DMS153 treated with DMSO at 0.1 percent for 48 hours (cell line): Measurements from ENCODE around the gene ZNF638.

Source experiments
- DNase-seq: peaks from one replicate; lab custom pipeline; 2025; ENCODE audit not compliant: unreplicated experiment; lab: John Stamatoyannopoulos, UW

The ZNF638 gene

DNA sequence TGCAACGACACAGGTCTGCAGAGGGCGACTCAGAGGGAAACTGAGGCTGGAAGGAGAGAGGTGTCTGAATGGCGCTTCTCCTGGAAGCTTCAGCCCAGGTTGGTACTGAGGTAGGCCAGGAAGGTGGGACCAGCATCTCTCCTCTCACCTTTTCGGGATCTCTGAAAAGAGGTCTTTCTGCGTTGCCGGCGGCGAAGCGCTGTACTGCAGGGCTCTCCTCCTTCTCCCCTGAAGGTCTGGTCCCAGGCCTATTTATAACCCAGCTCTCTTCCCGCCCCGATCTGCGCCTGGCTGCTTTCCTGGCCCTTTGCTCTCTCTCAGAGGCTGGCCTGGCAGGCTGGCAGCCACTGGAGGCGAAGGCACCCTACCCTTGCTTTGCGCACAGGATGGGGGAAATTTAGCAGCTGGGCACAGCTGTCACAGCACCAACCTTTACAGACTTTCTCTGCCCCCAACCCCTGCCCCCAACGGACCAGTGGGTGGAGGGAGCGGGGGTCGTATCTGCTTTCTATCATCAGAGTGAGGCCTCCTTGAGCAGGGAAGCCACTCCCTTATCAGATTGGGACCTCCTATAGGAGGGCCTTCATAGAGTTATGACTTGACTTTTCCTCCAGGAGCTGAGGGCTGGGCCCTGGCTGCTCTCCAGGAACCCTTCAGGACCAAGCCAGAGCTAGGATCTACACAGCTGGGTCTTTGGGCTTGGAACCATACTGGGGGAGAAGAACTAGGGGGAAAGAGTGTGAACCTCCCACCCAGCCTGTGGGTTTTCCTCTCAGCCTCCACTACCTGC is 122.8 kb downstream of the ZNF638 start:
- DNase-seq = no peak

DNA sequence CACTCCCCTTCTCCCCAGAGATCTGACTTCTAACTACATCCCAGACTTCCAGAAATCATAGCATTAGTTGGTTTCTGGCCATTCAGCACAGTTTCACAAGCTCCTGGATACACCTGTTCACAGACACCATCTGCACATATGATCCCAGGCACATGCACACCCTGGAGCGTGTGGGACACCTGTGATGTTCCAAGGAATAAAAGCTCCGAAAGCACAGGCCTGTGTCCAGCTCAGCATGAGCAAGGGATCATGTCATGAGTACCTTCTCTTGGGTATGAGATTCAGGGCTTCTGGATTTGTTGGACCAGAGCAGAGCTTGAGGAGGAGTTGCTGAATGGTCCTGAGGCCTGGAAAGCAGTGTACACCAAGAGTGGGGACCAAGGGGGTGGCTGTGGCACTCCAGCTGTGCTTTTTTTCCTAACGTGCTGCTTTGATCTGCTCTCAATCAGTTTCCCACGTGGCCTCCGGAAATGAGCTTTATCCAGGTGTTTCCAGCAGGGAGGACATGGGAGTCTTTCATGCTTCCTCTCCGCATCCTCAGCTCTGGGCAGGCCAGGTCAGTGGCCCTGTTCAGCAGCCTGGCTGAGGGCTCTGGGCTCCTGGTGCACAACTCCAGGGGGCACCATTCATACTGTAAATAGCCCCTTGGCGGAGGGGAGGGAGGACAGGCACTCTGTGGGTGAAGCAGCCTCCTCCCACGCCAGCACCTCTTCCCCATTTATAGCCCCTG is 123.6 kb downstream of the ZNF638 start:
- DNase-seq = no peak

DNA sequence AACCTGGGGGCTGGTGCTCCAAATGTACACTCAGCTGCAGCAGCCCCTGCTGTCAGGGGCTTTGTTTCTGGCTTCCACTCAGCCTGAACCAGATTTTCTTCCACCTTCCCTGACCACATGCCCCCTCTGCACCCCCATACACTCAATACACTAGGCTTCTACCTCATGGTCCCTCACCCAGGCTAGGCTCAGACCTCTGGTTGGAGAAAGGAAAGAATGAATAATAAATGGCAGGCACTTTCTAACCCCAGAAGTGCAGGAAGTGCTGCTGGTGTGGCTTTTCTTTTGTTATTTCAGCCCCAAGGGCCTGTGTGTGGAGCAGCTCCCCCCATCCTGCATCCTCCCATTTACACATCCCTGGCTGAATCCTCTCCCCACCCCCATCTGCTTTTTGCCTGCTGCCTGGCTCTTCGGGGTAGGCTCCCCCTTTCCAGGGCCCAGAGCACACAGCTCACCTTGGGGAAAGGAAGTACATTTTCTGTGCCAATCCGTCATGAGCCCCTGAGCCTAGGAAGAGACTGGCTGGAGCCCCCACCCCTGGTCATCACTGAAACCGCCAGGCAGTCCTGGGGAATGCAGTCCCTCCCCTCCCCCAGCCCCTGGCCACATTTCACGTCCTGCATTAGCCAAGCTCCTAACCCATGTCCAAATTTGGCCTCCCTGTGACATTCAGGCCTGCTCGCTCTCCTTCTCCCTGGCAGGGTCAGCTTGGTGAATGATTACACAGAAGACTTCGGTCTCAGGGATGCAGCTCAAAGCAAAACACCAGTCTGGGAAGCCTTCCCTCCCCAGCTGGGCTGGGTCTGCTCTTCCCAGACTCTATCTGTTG is 124.4 kb downstream of the ZNF638 start:
- peak; percentile 32 for DNase-seq

DNA sequence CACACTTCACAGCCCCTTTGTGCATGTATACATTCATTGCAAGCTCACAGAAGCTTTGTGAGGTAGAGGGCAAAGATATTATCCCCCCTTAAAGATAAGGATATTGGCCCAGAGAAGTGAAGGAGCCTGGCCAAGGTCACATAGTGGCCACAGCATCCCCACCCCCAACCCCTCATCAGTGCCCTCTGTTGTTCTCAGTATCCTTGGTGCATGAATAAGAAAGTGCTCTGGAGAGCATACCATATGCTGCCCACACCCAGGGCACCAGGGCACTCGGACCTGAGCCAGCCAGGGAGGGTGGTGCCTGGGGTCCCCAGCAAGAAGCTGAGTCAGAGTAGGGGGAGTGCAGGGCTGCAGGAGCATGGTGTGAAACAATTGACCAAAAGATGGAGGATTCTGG is 125.0 kb downstream of the ZNF638 start:
- DNase-seq = no peak

DNA sequence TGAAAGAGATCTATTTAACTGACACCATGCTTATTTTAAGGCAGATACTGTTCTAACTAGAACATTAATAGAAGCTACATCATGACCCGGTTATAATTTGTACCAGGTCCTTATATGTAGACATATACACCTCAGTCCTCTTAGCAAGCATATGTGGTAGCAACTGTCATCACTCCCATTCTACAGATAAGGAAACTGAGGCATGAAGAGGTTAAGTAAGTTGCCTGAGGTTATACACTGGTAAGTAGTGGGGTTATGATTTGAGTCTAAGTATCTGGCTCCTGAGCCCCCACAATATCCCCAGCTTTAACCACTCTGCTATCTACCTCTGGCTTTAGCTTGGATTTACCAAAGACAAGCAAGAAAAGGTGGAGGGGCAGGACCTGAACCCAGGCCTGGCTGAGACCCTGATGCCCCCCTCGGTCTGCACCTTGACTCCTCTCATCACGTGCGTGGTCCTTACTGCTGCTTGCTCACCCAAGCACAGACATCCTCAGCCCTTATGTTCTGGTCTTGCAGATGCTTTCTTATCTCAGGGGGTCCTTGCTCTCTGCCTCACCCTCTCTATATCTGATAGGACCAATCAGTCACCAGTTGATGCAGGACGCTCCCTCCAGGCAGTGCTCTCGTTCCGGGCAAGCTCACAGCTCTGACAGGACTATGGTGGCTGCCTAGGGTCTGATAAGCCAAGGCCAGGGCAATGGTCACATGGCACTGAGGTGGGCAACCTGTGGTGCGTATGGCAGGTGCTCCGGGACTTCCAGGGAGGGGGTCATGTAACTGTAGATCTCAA is 125.7 kb downstream of the ZNF638 start:
- no peak for DNase-seq

DNA sequence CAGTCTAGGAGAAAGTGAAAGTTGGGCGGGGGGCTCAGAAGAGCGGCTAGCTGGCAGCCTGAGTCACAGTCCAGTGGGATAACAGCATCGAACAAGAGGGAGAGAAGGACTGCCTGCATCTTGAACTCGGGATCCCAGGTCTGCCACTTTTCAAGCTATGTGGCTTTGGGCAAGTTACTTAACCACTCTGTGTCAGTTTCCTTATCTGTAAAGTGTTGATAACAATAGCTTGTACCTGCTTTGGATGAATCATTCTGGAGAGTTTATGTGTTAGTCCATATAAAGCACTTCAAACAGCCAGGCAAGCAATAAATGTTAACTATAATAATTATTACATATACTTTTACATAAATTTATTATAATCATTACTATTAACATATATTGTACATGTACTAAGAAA is 126.3 kb downstream of the ZNF638 start:
- DNase-seq = no peak

DNA sequence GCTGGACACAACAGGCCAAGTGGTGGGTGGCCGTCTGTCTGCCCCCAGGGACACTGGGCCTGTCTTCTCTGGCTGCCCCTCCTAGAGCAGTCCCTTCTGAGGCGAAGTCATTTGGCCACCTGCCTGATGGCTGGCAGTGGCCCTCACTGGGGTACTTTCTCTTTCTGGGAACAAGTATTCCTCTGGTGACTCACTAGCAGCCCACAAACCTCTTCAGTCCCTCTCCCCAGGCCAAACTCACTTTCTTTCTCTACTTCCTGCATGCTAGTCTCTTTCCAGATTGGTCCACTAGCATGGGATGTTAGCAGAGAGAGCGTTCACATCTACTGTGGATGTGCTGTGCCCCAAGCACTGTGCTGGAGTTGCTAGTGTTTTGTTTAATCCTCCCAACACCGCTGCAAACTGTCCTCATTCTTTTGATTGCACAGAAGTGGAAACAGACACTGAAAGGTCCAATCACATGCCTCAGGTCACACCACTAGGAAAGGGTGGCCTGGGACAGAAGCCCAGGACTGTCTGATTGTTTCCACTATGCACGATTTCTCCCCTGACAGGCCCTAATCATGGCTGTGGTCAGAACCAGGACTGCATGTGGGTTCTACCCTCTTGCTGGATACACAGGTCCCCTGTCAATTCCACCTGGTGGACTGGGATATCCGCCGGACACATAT is 127.0 kb downstream of the ZNF638 start:
- DNase-seq = no peak

DNA sequence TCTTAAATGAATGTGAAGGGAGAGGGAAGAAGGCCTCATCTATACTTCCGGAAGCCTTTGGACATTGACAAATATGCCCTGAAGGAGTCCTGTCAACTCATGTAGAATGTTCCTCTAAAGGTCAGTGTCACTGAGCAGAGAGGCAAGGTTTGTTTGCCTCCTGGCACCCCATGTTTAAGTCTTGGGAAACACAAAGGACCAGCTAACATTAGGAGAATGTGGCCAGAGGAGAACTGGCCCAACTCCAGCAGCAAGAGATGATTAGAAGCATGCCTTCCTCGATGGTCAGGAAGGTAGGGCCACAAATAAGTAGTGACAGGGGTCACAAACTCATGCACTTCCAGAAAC is 127.5 kb downstream of the ZNF638 start:
- no peak for DNase-seq

DNA sequence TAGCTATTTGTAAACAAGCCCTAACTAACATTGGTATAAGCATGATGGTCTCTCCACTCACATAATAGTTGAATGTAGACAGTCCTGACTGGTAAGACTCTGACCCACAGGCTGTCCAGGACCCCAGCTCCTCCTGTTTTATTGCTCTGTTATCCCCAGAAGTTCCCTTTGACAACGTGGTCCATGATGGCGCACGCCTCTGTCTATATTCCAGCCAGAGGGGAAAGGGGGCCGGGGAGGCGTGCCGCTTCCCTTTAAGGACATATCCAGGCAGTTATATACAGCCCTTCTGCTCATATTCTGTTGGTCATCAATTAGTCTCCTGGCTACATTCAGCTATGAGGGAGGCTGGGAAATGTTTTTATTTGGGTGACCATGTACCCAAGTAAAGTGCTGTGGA is 128.5 kb downstream of the ZNF638 start:
- DNase-seq = no peak

DNA sequence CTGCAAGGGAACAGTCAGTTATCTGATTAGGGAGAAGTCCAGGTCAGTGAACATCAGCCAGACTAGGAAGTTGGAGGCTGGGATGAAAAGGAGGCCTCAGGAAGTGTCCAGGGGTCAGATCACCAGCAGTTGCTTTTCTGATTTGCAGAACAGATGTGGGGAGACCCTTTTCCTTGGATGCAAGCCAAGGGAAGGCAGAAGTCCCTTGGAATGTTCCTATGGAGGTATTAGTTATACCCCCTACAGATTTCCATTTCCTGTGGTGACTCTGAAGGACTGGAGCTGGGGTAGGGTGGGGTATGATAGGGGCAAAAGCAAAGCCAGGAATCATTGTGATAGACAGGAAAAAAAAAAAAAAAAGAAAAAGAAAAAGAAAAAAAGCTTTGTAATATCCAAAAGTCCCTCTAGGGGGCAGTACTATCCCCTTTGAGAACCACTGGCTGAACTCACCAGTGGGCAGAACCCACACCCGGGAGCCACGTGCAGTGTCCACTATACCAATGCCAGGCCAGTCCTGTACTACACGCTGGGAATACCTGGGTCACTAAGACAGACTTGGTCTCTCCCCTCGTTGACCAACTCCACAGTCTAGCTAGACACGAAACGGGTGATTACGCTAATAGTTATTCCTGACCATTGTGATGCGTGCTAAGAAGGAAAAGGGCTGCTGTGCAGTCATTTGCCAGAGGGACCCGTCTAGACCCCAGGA is 129.2 kb downstream of the ZNF638 start:
- no peak for DNase-seq

DNA sequence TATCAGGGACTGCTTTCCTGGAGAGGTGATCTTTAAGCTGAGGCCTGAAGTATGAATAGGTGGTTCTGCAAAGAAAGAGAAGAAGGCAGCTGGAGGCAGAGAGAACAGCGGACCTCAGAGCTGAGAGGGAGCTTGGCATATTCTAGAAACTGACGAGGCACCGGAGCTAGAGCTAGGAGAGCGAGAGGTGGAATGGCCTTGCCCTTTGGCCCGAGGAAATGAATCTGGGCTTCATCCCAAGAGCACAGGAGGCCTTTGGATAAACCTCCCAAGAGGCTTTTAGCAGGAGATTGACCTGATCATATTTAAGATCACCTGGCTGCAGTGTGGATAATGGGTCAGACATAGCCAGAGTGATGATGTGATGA is 129.7 kb downstream of the ZNF638 start:
- DNase-seq = no peak

DNA sequence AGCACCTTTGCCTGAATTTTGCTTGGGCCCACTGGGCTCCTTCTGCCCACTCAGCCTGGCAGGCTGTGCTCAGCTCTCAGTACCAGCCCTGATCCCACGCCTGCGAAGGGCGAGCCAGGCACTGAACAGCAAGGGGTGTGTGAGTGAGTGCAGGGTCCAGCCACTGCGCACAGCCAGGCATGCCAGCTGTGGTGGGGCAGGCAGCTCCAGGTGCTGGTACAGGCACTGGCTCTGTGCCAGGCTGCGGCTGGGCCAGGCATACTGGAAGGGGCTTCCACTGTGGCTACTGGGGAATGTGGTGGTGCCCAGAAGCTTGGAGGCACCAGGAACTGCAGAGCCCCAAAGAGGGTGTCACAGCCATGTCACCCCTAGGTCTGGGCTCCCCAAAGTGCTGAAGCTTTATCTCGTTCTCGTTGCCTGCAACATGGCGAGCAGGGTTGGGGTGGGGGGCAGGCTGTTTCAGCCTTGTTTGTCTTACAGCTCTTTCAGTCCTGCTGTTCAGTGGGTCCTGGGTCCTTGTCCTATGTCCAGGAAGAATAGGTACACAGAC is 130.5 kb downstream of the ZNF638 start:
- no peak for DNase-seq

DNA sequence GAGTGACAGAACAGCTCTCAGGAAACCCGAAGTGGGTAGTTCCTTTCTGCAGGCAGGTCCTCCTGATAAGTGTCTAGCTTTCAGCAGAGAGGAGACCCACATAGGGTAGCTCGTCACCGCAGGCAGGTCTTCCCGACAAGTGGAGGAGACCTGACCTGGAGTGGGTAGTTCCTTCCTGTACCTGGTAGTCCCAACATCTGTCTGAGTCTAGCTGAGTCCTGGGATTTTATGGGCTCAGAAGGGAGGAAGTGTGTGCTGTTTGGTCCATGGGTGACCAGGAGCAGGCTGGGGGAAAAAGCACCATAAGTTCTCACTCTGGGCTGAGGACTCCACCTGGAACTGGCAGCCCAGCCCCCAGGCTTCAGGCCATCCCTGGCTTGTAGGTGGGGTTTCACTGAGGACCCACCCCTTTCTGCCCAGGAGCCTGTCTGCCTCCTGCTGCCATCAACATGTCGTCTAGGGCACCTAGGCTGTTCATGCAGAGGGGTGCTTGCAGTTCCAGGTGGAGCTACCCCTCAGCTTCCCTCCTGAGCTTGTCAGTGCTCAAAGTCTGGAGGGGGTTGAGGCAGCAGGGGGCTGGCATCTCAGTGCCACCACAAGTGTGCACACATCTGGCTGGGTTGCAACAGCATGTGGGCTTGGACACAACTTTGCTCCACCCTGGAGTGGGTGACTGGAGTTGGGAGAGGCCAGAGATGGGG is 131.2 kb downstream of the ZNF638 start:
- DNase-seq = no peak

DNA sequence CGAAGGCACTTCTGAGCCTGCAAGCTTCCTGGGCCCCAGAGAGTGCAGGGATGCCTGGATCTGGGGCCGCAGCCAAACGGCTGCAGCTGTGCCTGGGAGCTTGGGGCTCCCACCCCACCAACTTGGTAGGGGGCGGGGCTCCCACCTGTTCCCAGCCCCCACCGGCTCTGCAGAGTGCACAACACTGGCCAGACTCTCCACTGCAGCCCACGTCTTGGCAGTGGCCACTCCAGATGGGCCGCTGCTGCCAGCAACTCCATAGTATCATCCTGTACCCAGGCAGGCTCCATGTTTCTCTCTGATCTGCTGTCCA is 131.7 kb downstream of the ZNF638 start:
- DNase-seq = no peak

DNA sequence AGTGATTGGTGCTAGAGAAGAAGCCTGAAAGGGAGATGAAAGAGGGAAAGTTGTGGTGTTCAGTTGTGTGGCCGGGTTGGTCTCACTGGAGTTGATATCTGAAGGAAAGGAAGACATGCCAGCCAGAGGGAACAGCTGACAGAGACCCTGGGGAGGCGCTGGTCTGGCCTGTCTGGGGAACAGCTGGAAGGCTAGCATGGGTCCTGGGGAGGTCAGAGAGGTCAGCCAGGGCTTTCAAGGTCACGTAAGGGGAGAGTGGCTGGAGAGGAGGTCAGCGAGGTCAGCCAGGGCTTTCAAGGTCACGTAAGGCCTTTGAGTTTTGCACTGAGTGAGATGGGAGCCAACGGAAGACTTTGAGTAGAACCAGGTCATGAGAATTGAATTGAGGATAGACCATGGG is 132.8 kb downstream of the ZNF638 start:
- DNase-seq = no peak

DNA sequence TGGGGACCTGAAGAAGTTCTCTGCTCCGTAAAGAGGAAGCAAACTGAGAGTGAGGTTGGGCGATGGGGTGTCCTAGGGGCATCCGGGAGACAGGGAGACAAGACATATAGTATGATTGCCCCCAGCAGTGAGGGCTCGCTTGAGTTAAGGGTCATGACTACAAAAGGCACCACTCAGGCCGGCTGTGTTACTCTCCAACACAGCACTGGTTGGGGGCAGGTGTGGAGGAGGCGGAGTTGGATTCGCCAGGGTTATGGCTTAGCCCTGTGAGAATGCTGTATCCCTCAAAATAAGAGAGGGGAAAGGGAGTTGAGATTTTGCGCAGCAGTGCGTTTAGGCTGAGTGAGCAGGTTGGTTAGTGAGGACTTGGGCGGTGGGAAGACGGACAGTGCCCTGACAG is 133.8 kb downstream of the ZNF638 start:
- no peak for DNase-seq

DNA sequence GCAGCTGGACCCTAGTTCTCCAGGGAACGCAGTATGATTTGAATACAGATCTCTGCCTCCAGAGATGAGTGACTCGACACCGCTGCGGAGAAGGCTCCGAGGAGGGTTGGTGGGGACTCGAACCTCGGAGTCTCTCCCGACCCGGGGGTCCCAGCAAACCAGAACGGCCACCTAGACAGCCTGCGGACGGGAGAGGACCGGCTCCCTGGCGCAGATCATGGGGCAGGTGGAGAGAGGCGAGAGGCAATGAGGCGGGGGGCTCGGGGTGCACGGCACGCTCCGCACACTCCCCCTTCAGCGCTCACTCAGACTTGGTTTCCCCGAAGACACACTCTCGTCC is 134.3 kb downstream of the ZNF638 start:
- DNase-seq = no peak

DNA sequence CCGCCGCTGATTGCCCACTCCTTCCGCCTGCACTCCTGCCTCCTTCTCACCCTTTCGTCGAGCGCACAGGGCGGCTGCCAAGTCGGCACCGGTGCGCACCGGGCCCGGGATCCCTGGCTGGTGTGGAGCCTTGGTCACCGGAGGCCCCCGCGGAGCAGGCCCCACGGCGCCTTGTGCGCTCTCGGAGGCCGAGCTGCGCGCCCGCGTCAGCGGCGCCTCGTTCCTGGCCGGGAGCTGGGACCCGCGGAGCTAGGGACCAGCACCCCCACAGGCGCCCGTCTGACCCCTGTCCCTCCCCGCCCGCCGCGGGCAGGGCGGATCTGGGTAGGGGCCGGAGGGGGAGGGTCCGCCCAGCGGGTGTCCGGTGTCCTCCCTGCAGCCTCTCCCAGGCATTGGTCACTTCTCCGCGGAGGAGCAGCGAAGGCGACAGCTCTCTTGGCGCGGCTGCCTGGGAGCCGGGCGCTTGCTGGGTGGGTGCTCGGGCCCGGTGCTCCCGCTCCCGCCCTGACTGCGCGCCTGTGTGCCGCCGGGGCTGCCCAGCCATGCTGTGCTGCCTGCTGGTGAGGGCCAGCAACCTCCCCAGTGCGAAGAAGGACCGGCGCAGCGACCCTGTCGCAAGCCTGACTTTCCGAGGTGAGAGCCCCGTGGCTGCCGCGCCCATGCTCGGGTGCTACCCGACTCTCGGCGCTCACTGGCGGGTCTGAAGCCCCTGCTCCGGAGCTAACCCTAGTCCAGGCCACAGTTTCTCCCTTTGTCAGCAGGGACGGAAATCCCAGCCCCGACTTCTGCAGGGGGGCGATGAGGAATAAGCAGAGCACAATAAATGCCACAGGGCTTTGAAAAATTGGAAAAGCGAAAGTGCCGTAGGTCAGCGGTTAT is 135.0 kb downstream of the ZNF638 start:
- no peak for DNase-seq
